Measurements from ENCODE around the gene CDH12.

CDH12 gene

DNA sequence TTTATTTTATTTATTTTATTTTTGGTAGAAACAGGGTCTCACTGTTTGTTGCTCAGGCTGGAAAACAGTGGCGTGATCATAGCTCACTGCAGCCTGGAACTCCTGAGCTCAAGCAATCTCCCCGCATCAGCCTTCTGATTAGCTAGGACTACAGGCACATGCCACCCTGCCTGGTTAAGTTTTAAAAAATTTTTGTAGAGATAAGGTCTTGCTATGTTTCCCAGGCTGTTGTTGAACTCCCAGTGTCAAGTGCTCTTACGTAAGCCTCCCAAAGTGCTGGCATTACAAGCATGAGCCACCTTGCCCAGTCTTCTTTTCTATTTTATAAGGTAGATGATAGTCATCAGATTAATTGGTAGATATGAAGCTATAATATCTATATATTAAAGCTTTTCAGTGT is 382.7 kb downstream of the CDH12 start:
- TF ChIP-seq, protein P1, sequence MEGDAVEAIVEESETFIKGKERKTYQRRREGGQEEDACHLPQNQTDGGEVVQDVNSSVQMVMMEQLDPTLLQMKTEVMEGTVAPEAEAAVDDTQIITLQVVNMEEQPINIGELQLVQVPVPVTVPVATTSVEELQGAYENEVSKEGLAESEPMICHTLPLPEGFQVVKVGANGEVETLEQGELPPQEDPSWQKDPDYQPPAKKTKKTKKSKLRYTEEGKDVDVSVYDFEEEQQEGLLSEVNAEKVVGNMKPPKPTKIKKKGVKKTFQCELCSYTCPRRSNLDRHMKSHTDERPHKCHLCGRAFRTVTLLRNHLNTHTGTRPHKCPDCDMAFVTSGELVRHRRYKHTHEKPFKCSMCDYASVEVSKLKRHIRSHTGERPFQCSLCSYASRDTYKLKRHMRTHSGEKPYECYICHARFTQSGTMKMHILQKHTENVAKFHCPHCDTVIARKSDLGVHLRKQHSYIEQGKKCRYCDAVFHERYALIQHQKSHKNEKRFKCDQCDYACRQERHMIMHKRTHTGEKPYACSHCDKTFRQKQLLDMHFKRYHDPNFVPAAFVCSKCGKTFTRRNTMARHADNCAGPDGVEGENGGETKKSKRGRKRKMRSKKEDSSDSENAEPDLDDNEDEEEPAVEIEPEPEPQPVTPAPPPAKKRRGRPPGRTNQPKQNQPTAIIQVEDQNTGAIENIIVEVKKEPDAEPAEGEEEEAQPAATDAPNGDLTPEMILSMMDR (conservative IDR thresholded peaks at IDR 0.05; ENCODE audit: low read depth, low read length), result no peak
- no peak overlapping the region for H3K4me3 ChIP-seq (ENCODE audit: low read length)
- DNase-seq (ENCODE audit: low read depth), result no peak

DNA sequence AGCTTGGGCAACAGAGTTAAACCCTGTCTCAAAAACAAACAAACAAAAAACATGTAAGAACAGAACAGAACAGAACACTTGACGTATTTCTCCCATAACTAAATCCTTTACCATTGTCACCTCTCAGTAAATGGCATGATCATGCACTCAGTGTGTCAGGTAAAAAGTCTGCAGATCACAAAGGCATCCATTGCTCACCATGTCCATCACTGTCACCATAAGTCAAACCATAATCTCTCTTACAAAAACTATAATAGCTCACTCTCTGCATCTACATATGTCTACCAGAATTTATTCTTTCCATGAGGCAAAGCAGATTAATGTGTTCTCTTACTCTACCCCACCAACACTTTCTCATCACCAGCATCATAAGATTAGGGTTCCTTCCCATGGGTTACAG is 387.5 kb downstream of the CDH12 start:
- no peak for DNase-seq (ENCODE audit: low read depth)
- TF ChIP-seq, protein P1 (conservative IDR thresholded peaks at IDR 0.05; ENCODE audit: low read depth, low read length), result no peak
- no peak overlapping the region for H3K4me3 ChIP-seq (ENCODE audit: low read length)

DNA sequence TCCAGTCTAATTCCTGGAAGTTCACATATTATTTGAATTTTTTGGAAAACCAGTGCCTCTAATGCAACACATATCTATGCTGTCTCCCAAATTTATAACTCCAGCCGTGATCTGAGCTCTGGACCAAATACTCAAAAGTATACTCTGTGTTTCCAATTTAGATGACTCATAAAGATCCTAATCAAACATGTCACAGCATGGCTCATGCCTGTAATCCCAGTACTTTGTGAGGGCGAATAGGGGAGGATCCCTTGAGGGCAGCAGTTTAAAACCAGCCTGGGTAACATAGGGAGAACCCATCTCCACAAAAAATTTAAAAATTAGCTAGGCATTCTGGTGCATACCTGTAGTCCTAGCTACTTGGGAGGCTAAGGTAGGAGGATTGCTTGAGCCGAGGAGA is 388.0 kb downstream of the CDH12 start:
- TF ChIP-seq, protein P1 (conservative IDR thresholded peaks at IDR 0.05; ENCODE audit: low read depth, low read length), result no peak
- H3K4me3 ChIP-seq (ENCODE audit: low read length), result no peak overlapping the region
- no peak for DNase-seq (ENCODE audit: low read depth)

DNA sequence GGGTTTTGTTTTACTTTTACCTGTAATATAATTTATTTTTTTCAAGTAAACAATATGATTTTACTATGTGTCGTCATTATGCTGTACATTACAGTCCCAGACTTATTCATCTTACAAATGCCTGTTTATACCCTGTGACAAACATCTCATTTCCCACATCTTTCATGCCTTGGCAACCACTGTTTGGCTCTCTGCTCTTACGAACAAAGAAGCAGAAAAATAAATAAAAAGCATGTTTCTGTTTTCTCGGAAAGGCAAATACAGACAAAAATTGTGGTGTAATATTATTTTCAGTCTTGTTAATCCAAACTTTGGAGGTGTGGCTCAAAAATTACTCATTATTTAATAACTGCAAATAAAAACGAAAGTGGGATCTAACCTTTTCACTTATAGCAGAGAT is 393.0 kb downstream of the CDH12 start:
- no peak for DNase-seq (ENCODE audit: low read depth)
- TF ChIP-seq, protein P1 (conservative IDR thresholded peaks at IDR 0.05; ENCODE audit: low read depth, low read length), result no peak
- H3K4me3 ChIP-seq (ENCODE audit: low read length), result no peak overlapping the region

DNA sequence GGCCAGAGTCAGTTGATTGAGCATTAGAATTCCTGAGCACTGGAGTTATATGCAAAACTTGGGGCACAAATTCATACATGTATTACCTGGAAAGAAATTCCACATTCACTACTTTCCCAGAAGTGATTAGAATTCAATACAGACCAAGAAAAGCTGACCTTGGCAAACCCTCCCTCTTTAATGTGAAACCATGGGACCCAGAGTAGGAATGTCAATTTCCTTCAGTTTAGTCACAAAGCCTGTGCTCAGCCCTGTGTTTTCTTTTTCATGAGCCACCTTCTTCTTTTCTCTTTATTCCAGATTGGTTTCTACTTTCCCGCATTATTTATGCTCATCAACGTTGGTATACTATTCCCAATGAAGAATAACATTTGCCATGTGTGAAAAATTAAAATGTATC is 420.2 kb downstream of the CDH12 start:
- TF ChIP-seq, protein P1 (conservative IDR thresholded peaks at IDR 0.05; ENCODE audit: low read depth, low read length), result no peak
- no peak for DNase-seq (ENCODE audit: low read depth)

DNA sequence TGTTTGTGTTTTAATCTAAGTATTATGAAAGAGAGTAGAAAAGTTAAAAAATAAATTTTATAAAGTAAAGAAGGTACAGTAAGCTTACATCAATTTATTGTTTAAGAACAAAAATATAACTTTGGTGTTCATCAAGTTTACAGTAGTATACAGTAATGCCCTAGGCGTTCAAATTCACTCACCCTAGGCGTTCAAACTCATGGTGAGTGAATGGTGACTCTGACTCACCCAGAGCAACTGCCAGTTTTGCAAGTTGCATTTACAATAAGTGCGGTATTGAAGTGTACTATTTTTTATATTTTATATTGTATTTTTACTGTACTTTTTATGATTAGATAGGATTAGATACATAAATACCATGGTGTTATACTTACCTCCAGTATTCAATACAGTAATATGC is 421.3 kb downstream of the CDH12 start:
- TF ChIP-seq, protein P1 (conservative IDR thresholded peaks at IDR 0.05; ENCODE audit: low read depth, low read length), result no peak

More for the DNA sequence above, 420.2 kb downstream of the CDH12 start:
- H3K4me3 ChIP-seq (ENCODE audit: low read length), result no peak overlapping the region

DNA sequence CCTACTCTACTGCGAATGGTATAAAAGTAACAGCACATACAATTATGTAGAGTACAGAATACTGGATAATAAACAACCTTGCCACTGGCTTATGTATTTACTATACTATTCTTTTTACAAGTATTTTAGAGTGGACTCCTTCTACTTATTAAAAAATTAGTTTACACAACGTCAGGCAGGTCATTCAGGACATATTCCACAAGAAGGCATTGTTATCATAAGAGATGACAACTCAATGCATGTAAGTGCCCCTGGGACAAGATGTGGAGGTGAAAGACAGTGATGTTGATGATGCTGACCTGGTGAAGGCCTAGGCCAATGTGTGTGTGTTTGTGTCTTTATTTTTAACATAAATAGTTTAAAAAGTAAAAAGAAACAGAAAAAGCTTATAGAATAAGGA is 421.7 kb downstream of the CDH12 start:
- TF ChIP-seq, protein P1 (conservative IDR thresholded peaks at IDR 0.05; ENCODE audit: low read depth, low read length), result no peak
- no peak for DNase-seq (ENCODE audit: low read depth)

More for the DNA sequence above, 421.3 kb downstream of the CDH12 start:
- no peak overlapping the region for H3K4me3 ChIP-seq (ENCODE audit: low read length)
- DNase-seq (ENCODE audit: low read depth), result no peak

More for the DNA sequence above, 421.7 kb downstream of the CDH12 start:
- no peak overlapping the region for H3K4me3 ChIP-seq (ENCODE audit: low read length)

Data from retinal pigment epithelial cell (primary cell).